ENCODE data around the gene YPEL1.
"Not testable (repeated sequence)": the region's sequence is repeated elsewhere in the genome, so short reads cannot be mapped to it uniquely, and the experiment has no call there.

The YPEL1 gene

DNA sequence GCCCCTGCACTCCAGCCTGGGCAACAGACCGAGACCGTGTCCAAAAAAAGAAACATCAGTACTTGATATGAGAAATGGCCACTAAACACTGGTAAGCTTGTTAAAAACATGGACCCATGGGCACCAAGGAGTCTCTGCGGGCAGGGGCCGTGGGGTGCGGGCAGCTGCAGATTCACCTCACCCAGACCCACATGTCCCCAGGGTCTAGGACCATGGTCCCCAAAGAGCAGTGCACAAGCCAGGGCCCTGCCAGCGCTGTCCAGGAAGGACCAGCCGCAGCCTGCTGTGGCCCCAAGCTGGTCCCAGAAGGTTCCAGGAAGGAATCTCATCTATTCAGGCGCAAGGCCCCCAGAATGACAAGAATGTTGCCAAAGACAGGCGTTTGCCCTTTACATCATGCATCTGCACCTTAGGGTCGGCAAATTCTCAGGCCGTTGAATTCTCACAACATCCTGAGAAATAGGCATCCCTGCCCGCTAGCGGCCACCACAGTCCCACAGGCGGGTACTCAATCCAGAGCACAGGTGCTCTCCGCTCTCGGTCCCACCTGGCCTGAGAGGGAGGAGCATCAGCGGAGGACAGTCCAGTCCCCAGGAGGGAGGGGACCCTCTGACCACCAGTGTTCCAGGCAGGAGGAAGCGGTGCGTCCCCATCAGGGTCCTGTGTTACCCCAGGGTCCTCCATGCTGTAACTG is 9.5 kb downstream of the YPEL1 start:
- DNase-seq (ENCODE audit: insufficient read length, low spot score) (no peak), FAIRE-seq (no peak)

DNA sequence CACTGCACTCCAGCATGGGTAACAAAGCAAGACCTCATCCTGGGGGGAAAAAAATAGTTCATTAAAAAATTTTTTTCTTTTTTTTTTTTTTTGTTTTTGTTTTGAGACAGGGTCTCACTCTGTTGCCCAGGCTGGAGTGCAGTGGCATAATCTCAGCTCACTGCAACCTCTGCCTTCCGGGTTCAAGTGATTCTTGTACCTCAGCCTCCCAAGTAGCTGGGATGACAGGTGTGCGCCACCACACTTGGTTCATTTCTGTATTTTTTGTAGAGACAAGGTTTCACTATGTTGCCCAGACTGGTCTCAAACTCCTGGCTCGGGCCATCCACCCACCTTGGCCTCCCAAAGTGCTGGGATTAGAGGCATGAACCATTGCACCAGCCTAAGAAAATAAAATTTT is 11.1 kb downstream of the YPEL1 start:
- FAIRE-seq; DNase-seq (ENCODE audit: insufficient read length, low spot score): not testable (repeated sequence)

DNA sequence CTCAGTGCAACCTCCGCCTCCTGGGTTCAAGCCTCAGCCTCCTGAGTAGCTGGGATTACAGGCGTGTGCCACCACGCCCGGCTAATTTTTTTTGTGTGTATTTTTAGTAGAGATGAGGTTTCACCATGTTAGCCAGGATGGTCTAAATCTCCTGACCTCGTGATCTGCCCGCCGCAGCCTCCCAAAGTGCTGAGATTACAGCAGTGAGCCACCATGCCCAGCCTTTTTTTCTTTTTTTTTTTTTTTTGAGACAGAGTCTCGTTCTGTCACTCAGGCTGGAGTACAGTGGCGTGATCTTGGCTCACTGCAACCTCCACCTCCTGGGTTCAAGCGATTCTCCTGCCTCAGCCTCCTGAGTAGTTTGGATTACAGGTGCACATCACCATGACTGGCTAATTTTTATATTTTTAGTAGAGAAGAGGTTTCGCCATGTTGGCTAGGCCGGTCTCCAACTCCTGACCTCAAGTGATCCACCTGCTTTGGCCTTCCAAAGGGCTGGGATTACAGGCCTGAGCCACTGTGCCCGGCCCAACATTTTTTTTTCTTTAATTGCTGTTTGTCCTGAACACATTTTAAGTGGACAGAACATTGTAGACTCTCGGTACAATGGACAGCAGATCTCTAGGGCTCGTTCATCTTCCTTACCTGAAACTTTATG is 14.3 kb downstream of the YPEL1 start:
- FAIRE-seq; DNase-seq (ENCODE audit: insufficient read length, low spot score): not testable (repeated sequence)

DNA sequence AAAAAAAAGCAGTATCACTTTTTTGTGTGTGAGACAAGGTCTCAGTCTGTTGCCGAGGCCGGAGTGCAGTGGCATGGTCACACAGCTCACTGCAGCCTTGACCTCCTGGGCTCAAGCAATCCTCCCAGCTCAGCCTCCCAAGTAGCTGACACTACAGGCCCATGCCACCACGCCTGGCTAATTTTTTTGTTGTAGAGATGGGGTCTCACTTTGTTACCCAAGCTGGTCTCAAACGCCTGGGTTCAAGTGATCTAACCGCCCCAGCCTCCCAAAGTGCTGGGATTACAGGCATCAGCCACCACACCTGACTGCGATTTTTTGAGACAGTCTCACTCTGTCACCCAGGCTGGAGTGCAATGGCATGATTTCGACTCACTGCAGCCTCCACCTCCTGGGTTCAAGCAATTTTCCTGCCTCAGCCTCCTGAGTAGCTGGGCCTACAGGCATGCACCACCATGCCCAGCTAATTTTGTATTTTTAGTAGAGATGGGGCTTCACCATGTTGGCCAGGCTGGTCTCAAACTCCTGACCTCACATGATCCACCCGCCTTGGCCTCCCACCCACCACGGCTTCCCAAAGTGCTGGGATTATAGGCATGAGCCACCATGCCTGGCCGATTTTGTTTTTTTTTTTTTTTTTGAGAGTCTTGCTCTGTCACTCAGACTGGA is 15.3 kb downstream of the YPEL1 start:
- not testable (repeated sequence) for FAIRE-seq; DNase-seq (ENCODE audit: insufficient read length, low spot score)

DNA sequence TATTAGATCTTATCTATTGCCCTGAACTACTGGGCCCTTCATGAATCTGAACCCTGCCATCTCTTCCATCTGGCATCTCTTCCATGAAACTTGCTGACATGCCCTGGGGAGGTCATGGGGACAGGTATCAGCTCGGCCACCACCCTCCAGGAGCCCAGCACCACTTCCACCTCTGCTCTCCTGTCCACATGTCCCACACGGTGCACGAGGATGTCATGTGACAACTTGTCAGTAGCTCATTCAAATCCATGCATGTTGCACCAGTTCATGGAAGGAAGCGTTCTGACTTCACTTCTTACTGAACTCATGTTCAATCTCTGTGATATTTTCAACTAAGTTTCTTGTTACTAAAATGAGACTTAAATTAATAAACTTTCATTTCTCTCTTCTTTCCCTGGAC is 16.6 kb downstream of the YPEL1 start:
- no peak for FAIRE-seq
- DNase-seq (ENCODE audit: insufficient read length, low spot score): no peak

DNA sequence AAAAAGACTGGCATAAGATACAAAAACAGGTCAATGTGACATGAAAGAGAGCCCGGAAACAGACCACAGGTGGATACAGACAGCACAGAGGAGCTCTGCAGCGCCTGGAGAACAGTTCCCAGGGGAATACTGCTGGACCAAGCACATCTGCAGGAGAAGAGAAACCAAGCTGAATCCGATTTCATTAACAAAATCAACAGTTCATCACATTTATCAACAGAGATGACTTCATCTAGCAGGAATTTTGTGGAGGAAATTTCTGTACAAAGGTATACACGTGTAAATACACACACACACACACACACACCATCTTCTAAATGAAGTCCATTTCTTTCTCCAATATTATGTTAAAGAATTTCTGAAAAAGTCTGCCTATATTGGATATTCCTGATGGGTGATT is 17.1 kb downstream of the YPEL1 start:
- no peak for DNase-seq (ENCODE audit: insufficient read length, low spot score)
- FAIRE-seq: no peak

DNA sequence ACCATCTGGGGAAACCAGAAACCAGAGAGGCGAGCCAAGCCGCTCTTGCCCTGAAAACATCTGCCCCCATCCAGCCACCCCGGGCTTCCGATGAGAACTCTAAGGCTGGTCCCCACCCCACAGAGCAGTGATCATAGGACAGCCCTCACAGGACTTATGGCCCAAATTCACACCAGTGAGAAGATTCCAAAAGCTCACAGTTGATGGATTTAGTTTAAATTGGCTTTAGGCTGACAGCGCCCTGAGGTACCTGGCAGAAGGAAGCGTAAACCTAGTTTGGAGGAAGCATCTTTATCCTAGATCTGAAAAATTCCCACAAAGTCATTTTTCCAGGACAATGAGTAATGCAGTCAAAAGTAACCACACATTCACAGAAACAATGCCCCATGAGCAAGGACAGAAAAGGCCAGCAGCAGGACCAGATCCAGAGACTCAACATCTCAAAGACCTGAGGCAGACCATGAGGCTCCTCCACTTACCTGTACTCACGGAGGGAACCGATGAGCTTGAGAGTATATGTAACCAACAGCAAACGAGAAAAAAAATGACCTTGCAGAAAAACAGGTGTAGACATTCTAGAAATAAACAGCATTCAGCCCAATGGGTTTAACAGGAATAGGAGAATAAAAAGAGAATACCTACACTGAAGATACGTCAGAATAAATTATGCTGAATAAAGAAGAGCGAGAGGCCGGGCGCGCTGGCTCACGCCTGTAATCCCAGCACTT is 19.0 kb downstream of the YPEL1 start:
- not testable (repeated sequence) for DNase-seq (ENCODE audit: insufficient read length, low spot score); FAIRE-seq

DNA sequence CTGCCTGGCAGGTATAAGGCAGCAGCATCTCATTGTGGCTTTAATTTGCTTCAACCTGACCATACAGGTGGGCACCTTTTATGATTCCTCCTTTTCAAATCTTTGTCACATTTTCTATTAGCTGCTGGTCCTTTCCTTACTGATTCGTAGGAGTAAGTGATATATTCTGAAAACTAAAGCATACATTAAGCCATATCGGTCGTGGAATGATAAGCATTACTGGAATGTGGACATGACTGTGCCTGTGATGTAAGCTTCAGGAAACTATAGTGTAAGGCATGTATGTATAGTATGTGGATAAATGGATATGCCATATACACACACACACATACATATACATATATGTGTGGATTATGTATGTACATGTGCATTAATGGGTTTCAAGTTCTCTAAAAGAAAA is 20.8 kb downstream of the YPEL1 start:
- DNase-seq (ENCODE audit: insufficient read length, low spot score): peak; percentile 17
- no peak for FAIRE-seq

DNA sequence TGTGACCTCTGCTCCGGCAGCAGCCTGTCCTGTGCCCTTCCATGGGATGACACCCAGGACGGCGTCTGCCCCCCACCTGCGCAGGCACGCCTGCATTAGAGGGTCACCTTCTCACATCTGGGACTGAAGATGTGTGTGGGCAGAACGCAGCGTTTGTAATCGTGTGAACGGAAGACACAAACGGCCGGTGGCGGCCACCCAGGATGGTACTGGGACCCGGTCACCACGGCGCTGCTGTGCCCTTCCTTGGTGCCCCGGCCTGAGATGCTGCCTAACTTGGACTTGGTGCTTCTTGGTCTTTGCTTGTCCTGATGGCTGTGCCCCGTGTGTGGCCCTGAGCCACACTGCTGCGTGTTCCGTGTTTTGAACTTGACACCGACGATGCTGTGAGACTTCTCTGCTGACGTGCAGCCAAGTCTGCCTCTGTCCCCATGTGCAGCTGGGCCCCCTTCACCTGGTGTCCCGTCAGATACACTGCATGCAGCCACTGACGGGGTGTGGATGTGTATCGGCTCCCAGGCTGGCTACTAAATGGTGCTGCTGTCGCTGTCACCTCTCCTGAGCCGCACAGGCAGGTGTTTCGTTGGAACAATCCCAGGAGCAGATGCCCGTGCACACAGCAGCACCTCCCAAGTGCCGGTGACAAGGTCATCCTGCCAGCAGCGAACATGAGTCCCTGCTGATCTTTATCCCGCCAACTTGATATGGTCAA is 21.4 kb downstream of the YPEL1 start:
- no peak for FAIRE-seq

DNA sequence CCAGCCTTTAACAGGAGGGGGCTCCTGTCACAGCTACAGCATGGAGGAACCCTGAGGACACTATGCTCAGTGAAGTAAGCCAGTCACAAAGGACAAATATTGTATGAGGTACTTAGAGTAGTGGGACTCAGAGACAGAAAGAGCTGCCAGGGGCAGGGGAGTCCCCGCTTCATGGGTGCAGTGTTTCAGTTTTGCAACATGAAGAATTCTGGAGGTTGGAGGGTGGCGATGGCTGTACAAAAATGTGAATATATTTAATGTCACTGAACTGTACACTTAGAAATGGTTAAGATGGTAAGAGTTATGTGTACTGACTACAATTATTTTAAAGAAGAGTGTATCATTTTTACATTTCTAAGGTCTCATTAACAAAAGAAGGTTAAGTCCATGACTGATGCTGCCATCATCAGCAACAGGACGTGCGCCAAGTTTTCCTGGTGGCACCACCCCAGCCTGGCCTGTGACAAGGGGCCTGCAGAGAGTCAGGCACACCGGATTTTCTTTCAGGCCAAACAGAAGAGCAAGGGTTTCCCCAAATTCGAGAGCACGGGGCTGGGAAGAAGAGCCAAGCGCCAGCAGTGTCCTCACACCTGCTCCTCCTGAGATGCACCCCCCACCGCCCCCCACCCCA is 22.1 kb downstream of the YPEL1 start:
- FAIRE-seq: no peak
- no peak for DNase-seq (ENCODE audit: insufficient read length, low spot score)

More for the DNA sequence above, 21.4 kb downstream of the YPEL1 start:
- DNase-seq (ENCODE audit: insufficient read length, low spot score): no peak

DNA sequence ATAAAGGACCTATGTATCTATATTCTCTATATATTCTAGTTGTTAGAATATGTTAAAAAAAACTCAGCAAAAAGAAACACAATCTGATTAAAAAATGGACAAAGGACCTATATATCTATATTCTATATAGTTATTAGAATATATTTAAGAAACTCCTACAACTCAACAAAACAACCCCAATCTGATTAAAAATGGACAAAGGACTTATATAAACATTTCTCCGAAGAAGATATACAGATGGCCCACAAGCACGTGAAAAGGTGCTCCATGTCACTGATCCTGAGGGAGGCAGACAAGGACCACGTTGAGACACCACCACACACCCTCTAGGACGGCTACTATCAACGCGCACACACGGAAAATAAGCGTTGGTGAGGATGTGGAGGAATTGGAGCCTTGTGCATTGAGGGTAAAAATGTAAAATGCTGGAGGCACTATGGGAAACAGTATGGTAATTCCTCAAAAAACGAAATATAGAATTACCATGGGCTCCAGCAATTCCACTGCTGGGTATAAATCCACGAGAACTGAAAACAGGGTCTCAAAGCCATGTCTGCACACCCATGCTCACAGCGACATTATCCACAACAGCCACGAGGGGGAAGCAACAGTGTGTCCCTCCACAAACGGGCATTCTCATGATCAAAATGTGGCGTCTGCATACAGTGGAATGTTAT is 22.7 kb downstream of the YPEL1 start:
- DNase-seq (ENCODE audit: insufficient read length, low spot score): peak; percentile 69

DNA sequence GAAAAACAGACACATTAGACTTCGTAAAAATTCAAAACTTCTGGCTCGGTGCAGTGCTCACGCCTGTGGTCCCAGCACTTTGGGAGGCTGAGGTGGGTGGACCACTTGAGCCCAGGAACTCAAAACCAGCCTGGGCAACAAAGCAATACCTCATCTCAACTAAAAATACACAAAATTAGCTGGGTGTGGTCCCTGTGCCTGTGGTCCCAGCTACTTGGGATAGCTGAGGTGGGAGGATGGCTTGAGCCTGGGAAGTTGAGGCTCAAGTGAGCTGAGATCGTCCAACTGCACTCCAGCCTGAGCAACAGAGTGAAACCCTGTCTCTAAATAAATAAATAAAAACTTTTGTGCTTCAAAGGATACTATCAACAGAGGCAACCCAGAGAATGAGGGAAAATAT is 23.7 kb downstream of the YPEL1 start:
- no peak for FAIRE-seq

More for the DNA sequence above, 22.7 kb downstream of the YPEL1 start:
- no peak for FAIRE-seq

DNA sequence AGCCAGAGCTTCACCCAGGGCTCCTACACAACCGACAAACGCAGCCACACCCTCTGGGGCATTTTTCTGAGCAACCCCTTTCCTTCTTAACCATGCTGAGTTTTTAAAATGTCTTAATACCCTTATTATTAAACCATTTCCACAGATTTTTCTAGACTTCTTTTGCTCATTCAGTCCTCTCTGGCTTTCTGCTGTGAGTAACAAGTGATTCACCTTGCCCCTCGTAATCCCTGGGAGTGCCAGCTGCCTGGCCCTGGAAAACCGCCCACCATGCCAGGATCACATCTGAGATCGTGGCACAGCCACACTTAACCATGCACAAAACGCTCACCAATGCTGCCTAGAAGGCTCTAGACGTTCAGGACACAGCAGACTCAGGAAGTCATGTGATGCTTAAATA is 25.4 kb downstream of the YPEL1 start:
- no peak for DNase-seq (ENCODE audit: insufficient read length, low spot score)
- FAIRE-seq: no peak

More for the DNA sequence above, 23.7 kb downstream of the YPEL1 start:
- DNase-seq (ENCODE audit: insufficient read length, low spot score): no peak

DNA sequence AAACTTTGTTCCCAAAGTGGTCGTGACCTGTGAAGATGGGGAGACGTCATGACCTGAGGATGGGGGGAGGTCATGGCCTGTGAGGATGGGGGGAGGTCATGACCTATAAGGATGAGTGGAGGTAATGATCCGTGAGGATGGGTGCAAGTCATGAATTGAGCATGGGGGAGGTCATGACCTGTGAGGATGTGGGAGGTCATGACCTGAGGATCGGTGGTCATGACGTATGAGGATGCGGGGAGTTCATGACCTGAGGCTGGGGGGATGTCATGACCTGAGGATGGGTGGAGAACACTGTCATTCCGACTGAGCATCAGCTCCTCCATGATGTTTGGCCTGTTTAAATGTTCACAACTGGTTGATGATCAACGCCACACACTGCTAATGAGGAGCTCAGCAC is 25.9 kb downstream of the YPEL1 start:
- FAIRE-seq (no peak), DNase-seq (ENCODE audit: insufficient read length, low spot score) (no peak)

DNA sequence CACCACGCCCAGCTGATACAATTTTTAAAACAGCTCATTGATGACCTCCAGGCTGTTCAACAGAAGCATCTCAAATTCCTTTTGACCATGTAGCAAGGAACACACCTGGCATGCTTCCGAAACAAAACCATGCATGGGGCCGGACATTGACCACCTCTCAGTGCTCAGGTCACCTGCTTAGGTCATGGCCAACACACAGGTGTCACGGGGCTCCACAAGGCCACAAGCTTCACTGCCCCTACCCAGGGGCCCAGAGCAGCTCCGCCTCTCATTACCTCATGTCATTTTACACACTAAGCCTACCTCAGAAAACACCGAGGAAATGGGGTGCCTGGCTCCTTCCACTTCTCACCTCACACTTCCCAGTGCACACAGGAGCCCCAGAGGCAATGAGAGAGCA is 26.6 kb downstream of the YPEL1 start:
- DNase-seq (ENCODE audit: insufficient read length, low spot score) (no peak), FAIRE-seq (no peak)

DNA sequence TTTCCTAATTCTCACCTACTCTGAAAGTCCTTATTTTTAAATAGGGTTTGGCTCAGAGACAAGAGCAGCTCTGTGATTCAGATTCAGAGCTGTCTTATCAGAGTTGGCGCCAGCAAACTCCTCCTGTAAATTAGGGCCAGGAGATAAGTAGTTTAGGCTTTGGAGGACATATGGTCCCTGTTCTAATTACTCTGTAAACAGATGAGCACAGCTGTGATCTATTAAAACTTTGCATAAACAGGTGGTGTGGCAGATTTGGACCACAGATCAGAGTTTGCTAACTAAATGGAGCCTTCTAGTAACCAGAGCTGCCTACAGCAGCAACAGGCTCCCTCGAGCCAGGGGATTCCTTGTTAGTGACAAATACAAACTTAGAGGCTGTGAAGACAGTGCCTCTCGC is 27.9 kb downstream of the YPEL1 start:
- FAIRE-seq (no peak), DNase-seq (ENCODE audit: insufficient read length, low spot score) (no peak)

DNA sequence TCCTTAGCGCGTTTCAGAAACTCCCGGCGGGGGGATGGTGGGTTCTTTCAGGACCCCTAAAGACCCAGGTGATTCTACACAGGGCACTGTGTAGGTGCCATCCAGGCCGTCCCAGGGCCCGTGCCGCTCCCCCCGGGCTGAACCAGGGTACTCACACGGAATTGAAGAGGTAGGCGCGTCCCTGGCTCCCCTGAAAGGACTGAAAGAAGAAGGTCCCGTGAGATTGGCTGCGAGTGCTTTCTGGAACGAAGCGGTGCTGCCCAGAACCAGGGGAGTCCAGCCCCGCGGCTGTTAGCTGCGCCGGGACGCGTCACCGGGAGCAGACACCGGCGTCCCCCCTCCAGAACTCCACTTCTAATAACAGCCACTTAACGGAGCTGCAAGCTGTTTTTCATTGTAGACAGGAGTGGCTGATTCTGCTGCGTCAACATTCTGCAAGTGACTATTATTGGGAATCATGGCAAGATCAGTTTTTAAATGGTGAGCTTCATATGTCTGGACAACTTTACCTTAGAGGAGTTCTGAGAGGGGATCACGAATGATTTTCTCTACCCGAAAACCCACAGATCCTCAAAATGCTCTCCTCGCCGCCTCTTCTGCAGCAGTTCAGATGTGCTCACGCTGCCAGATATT is 31.8 kb downstream of the YPEL1 start:
- DNase-seq (ENCODE audit: insufficient read length, low spot score) (no peak), FAIRE-seq (no peak)

DNA sequence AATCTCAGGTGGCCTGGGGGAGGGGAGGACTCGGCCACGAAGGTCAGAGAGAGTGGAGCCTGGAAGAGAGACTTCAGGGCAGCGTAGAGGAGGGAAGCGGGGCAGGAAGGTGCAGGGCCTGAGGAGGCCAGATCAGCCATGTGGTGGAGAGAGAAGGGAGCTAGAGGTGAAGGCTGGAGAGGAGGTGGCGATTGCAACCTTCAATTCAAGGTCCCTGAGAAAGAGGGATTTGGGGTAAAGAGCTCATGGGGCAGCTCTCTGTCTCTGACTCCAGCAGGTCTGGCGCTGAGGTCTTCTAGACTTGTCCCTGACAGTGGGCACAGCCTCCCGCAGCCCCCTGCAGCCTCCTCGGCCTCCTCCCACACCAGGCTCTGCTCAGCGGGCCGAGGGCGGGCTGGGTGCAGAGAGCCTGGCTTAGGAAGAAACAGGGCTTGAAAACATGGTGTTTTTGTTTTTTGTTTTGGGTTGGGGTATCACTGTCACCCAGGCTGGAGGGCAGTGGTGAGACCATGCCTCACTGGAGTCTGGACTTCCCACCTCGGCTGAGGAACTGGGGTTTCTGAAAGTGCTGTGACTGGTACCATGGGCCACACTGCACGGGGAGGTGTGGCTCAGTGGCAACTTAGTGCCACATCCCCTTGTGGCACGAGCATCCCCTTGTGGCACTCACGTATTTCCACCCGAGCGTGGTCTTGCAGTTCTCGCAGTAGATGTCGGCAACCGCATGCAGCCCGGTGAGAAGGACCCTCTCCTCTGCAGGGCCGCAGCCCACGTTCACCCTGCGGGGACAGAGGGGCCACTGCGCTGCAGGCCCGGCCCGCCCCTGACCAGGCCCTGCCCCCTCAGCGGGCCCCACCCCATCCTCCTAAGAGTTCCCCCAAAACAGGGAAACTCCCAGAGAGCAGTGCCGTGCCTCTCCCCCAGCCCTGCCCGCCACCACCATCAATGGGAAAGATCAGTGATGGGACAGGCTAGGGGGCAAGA is 32.6 kb downstream of the YPEL1 start:
- FAIRE-seq (no peak), DNase-seq (ENCODE audit: insufficient read length, low spot score) (no peak)

Data from HTR-8/SVneo (cell line).